A673 (cell line): ENCODE measurements around the gene ITIH5.

Source experiments
- EZH2 ChIP-seq: fragments of 200-600 bp; sonication (generic); IDR thresholded peaks from 2 replicates; pipeline ENCODE4 v1.6.1; 2017; ENCODE audit warnings: borderline replicate concordance, low read depth, mild to moderate bottlenecking, mixed read lengths, antibody characterized with exemption, low read length; ENCODE audit not compliant: poor library complexity, severe bottlenecking
- TF ChIP-seq, protein P1 (sequence below): fragments of 300-800, 200-600 bp; sonication (generic); conservative IDR thresholded peaks from 2 replicates; pipeline ENCODE4 v1.5.1; 2017; ENCODE audit warnings: low read depth, mild to moderate bottlenecking, antibody characterized with exemption, low read length, moderate library complexity, mixed read lengths

DNA sequence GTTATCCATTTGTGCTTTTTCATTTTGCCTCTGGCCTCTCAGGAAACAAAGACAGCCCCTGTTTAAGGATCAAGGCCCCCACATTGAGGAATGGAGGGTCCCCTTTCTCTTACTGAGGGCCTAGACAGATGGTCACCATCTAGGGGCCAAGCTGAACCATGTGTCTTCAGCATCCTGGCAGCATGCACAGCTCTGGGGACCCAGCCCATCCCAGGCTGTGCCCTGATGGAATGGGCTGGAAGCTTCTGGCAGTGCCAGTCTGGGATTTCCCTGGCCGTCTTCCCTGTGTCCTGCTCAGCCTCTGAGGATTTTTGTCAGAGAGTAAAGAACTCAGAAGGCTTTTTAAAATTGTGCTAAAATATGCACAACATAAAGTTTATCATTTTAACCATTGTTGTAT, 116.8 kb downstream of the ITIH5 start:
- TF ChIP-seq, protein P1, sequence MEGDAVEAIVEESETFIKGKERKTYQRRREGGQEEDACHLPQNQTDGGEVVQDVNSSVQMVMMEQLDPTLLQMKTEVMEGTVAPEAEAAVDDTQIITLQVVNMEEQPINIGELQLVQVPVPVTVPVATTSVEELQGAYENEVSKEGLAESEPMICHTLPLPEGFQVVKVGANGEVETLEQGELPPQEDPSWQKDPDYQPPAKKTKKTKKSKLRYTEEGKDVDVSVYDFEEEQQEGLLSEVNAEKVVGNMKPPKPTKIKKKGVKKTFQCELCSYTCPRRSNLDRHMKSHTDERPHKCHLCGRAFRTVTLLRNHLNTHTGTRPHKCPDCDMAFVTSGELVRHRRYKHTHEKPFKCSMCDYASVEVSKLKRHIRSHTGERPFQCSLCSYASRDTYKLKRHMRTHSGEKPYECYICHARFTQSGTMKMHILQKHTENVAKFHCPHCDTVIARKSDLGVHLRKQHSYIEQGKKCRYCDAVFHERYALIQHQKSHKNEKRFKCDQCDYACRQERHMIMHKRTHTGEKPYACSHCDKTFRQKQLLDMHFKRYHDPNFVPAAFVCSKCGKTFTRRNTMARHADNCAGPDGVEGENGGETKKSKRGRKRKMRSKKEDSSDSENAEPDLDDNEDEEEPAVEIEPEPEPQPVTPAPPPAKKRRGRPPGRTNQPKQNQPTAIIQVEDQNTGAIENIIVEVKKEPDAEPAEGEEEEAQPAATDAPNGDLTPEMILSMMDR = no peak
- no peak for TF ChIP-seq EZH2
